ENCODE results near the gene PCYT2. TPM values are rescaled to one million over a fixed set of nuclear protein-coding genes. Genes with fewer than 3 reads are reported as not detected.

Gene PCYT2
- total and polyA plus RNA-seq, 9 of the 15 experiments (the other 6 are each of a cell fraction or from before 2014, with no cell fraction given): 0.92 to 134 (median 82.5) TPM

DNA sequence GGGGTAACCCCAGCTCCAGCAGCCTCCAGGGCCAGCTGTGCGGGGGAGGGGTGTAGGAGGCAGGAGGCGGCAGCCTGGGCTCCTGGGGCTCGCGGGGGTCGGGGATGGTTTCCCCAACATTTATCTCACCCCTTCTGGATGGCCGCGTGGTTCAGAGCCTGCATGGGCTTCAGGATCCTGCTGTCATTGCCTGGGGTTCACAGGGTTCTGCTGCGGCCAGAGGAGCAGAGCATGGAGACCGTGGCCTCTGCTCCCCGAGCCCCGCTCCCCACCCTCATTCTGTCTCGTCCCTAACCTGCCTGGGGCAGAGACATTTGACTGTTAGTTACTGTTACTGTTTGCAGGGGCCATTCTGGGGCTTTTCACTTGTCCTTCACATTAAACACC lies 31.0 kb upstream of the PCYT2 start:
- FAIRE-seq (no peak), DNase-seq (ENCODE audit: extremely low read depth in 1 of 4, low spot score in 3 of 4) (no peak), ATAC-seq (no peak)
- no peaks in the 10 kb centered on the region for H3K9me1 ChIP-seq (ENCODE audit: control insufficient read depth, insufficient read depth, low read length)
- no peak overlapping the region for H3K27ac ChIP-seq (ENCODE audit: extremely low read depth, low read depth, low read length)
- peak overlapping the region; percentile 55 for H2AFZ ChIP-seq (ENCODE audit: low read depth, low read length)
- ChIA-PET POLR2A (interaction anchor here (0.6 to 1.3 kb wide), 3 partner anchors 13 to 93 kb away, joined by 3 to 8 read pairs (median 5); no protein-coding TSS in a partner anchor), CTCF (ENCODE audit: low intra/inter-chr PET ratio) (no interaction called here)
- no peak overlapping the region for H3K4me2 ChIP-seq (ENCODE audit: insufficient read depth, low read length)
- no peaks in the 10 kb centered on the region for H3K27me3 ChIP-seq (ENCODE audit: control insufficient read depth in 2 of 2, insufficient read depth in 2 of 2, low read length in 2 of 2)
- TF ChIP-seq XRCC5 (IDR thresholded peaks at IDR 0.05; ENCODE audit: low read depth, low read length) (no peak), PCBP1 (IDR thresholded peaks at IDR 0.05; ENCODE audit: low read depth, low read length, poor library complexity, severe bottlenecking) (peak; percentile 29)
- WGBS (ENCODE audit: insufficient coverage, low coverage, missing lambda C conversion rate): 53% methylated on average over 7 of the region's 12 CpGs
- no peaks in the 10 kb centered on the region for H4K20me1 ChIP-seq (replicated peaks; ENCODE audit: control insufficient read depth, insufficient read depth, low read length)
- no peaks in the 10 kb centered on the region for H3K36me3 ChIP-seq (ENCODE audit: control insufficient read depth, insufficient read depth, low read length)
- in situ Hi-C loops (cut with MboI) (no loop called here), intact Hi-C loops (cut with micrococcal nuclease) (no loop called here)
- no peaks in the 10 kb centered on the region; the same call in 2 of the 3 replicates for H3K79me2 ChIP-seq (ENCODE audit: control insufficient read depth, insufficient read depth, low read length)
- H3K9ac ChIP-seq (ENCODE audit: insufficient read depth in 1 of 2, low read depth in 2 of 2, low read length in 2 of 2): peak overlapping the region in 1 of 2 experiments; percentile 55; a peak in 1 of 4 replicates
- no peaks in the 10 kb centered on the region for H3K9me3 ChIP-seq (replicated peaks; ENCODE audit: control insufficient read depth, insufficient read depth, low read depth, low read length)
- no peak overlapping the region for H3K4me3 ChIP-seq
- no TSS peak for BruUV-seq (replicated peaks)
- H3K4me1 ChIP-seq (replicated peaks in 1 of 2; ENCODE audit: control insufficient read depth in 2 of 2, insufficient read depth in 2 of 2, low read length in 2 of 2): peaks cover 0 to 46% of the 10 kb centered on the region in 2 experiments; a peak in 3 of 5 replicates

DNA sequence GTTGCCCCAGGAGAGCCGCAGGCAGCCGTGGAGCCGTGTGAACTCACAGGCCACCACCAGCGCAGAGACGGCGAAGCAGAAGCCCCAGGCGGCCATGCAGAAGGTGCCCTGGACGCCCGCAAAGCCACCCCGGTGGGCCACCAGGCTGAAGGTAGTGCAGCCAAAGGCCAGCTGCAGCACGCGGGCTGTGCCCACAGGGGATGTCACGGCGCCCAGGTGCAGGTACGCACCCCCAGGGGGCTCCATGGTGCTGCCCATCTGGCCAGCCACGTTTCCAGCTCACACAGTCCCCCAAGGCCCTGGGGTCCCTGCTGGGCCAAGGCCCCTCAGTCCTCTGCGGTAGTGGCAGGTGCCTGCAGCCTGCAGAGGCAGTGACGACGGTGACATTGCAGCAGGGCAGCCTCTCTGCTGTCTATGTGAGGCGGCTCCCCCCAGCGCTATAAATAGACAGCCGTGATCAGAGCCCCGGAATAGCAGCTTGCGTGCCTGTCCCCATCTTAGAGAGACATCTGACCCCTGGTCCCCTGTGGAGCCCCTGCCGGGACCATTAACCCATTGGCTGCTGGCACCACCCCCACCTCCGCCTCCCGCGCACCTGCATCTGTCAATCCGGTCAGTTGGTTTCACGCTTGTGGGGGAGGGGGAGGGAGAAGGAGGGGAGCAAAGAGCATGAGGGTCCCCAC lies 30.4 kb upstream of the PCYT2 start:
- Histone ChIP-seq H3K27ac (ENCODE audit: extremely low read depth, low read depth, low read length) (no peak overlapping the region), H3K79me2 (ENCODE audit: control insufficient read depth, insufficient read depth, low read length) (peaks cover 5% of the 10 kb centered on the region), H3K4me3 (no peak overlapping the region), H4K20me1 (replicated peaks; ENCODE audit: control insufficient read depth, insufficient read depth, low read length) (no peaks in the 10 kb centered on the region), H3K4me2 (ENCODE audit: insufficient read depth, low read length) (peak overlapping the region; percentile 18; the same call in 1 of the 2 replicates), H3K36me3 (ENCODE audit: control insufficient read depth, insufficient read depth, low read length) (no peaks in the 10 kb centered on the region), H2AFZ (ENCODE audit: low read depth, low read length) (peak overlapping the region; percentile 55; the same call in 1 of the 2 replicates), H3K9me3 (replicated peaks; ENCODE audit: control insufficient read depth, insufficient read depth, low read depth, low read length) (no peaks in the 10 kb centered on the region), H3K9ac (ENCODE audit: insufficient read depth in 1 of 2, low read depth in 2 of 2, low read length in 2 of 2) (peak overlapping the region in 1 of 2 experiments; percentile 55; a peak in 1 of 4 replicates), H3K9me1 (ENCODE audit: control insufficient read depth, insufficient read depth, low read length) (no peaks in the 10 kb centered on the region), H3K27me3 (ENCODE audit: control insufficient read depth in 2 of 2, insufficient read depth in 2 of 2, low read length in 2 of 2) (no peaks in the 10 kb centered on the region), H3K4me1 (replicated peaks in 1 of 2; ENCODE audit: control insufficient read depth in 2 of 2, insufficient read depth in 2 of 2, low read length in 2 of 2) (peaks cover 0 to 52% of the 10 kb centered on the region in 2 experiments; a peak in 3 of 5 replicates)
- ChIA-PET POLR2A (interaction anchor here (0.6 to 1.5 kb wide), 4 partner anchors 12 to 306 kb away, joined by 3 to 8 read pairs (median 5); no protein-coding TSS in a partner anchor), CTCF (ENCODE audit: low intra/inter-chr PET ratio) (no interaction called here)
- in situ Hi-C loops (cut with MboI) (no loop called here), intact Hi-C loops (cut with micrococcal nuclease) (no loop called here)
- FAIRE-seq: no peak
- ATAC-seq: no peak
- WGBS (ENCODE audit: insufficient coverage, low coverage, missing lambda C conversion rate): 43% methylated on average over 27 of the region's 30 CpGs
- BruUV-seq (replicated peaks): no TSS peak
- DNase-seq (ENCODE audit: extremely low read depth in 1 of 4, low spot score in 3 of 4): no peak
- TF ChIP-seq, protein P1, sequence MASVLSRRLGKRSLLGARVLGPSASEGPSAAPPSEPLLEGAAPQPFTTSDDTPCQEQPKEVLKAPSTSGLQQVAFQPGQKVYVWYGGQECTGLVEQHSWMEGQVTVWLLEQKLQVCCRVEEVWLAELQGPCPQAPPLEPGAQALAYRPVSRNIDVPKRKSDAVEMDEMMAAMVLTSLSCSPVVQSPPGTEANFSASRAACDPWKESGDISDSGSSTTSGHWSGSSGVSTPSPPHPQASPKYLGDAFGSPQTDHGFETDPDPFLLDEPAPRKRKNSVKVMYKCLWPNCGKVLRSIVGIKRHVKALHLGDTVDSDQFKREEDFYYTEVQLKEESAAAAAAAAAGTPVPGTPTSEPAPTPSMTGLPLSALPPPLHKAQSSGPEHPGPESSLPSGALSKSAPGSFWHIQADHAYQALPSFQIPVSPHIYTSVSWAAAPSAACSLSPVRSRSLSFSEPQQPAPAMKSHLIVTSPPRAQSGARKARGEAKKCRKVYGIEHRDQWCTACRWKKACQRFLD (CRISPR knock-in tag; IDR thresholded peaks at IDR 0.05): no peak
- TF ChIP-seq RBFOX2 (IDR thresholded peaks at IDR 0.05; ENCODE audit: low read depth, low read length) (0 out of 2 replicates have a peak, but pooled peaks have one; percentile 14), KDM1A (IDR thresholded peaks at IDR 0.05) (peak in 1 of 2 experiments; percentile 73; a peak in 2 of 4 replicates), CREM (IDR thresholded peaks at IDR 0.05; ENCODE audit: low read depth) (0 out of 2 replicates have a peak, but pooled peaks have one; percentile 4), MEF2A (IDR thresholded peaks at IDR 0.05; ENCODE audit: control insufficient read depth, low read depth, low read length) (peak; percentile 80; the same call in 1 of the 2 replicates), HNRNPL (IDR thresholded peaks at IDR 0.05; ENCODE audit: low read depth, low read length) (peak; percentile 70; the same call in 1 of the 2 replicates)
- TF ChIP-seq, protein P2, sequence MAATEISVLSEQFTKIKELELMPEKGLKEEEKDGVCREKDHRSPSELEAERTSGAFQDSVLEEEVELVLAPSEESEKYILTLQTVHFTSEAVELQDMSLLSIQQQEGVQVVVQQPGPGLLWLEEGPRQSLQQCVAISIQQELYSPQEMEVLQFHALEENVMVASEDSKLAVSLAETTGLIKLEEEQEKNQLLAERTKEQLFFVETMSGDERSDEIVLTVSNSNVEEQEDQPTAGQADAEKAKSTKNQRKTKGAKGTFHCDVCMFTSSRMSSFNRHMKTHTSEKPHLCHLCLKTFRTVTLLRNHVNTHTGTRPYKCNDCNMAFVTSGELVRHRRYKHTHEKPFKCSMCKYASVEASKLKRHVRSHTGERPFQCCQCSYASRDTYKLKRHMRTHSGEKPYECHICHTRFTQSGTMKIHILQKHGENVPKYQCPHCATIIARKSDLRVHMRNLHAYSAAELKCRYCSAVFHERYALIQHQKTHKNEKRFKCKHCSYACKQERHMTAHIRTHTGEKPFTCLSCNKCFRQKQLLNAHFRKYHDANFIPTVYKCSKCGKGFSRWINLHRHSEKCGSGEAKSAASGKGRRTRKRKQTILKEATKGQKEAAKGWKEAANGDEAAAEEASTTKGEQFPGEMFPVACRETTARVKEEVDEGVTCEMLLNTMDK (IDR thresholded peaks at IDR 0.05; ENCODE audit: borderline replicate concordance, insufficient read depth, low read depth, low read length, poor library complexity, severe bottlenecking): peak; percentile 61
- TF ChIP-seq, protein P3, sequence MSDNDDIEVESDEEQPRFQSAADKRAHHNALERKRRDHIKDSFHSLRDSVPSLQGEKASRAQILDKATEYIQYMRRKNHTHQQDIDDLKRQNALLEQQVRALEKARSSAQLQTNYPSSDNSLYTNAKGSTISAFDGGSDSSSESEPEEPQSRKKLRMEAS (CRISPR knock-in tag; IDR thresholded peaks at IDR 0.05): peak; percentile 24; the same call in 1 of the 2 replicates
